ENCODE data around the gene ARID5B. TPM values are rescaled to one million over a fixed set of nuclear protein-coding genes. Genes with fewer than 3 reads are reported as not detected.

Gene ARID5B
- total RNA-seq, 1 experiment from 2014 or later = 0.04 TPM

DNA sequence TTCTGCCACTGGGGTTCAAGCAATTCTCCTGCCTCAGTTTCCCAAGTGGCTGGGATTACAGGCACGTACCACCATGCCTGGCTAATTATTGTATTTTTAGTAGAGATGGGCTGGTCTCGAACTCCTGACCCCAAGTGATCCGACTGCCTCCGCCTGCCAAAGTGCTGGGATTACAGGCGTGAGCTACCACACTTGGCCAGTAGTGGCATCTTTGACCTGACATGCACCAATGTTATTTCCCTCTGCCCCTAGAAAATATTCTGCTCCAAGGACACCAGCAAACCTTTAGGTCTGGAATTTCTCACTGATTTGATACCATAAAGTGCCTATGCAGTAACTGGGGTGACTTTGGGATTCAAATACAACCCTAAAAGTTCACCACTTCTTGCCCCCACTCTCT lies 179.4 kb downstream of the ARID5B start:
- WGBS (ENCODE audit: extremely low coverage, insufficient read length, low lambda C conversion rate) = no CpG with 5 or more reads among the region's 5 CpGs
- Histone ChIP-seq H4K91ac (ENCODE audit: insufficient read length, low read depth, low read length) (no peak overlapping the region), H4K5ac (ENCODE audit: insufficient read length, low read depth, low read length) (no peak overlapping the region), H3T11ph (ENCODE audit: low read length) (no peak overlapping the region), H3K4me2 (ENCODE audit: insufficient read depth, insufficient read length, low read length) (no peak overlapping the region), H3K9ac (ENCODE audit: extremely low read depth, insufficient read length, low read length) (no peak overlapping the region), H3K79me1 (ENCODE audit: insufficient read depth, low read depth, low read length, poor library complexity, severe bottlenecking) (no peaks in the 10 kb centered on the region), H3K18ac (ENCODE audit: insufficient read length, low read depth, low read length) (no peak overlapping the region), H3K4me1 (ENCODE audit: insufficient read depth, low read length) (no peaks in the 10 kb centered on the region), H4K8ac (replicated peaks; ENCODE audit: insufficient read length, low read depth, low read length) (no peak overlapping the region), H3K56ac (ENCODE audit: insufficient read length, low read depth, low read length) (no peak overlapping the region), H3K27ac (ENCODE audit: insufficient read length, low read depth, low read length) (no peak overlapping the region), H2AFZ (ENCODE audit: low read length) (no peak overlapping the region), H2BK20ac (ENCODE audit: low read depth, low read length, poor library complexity, severe bottlenecking) (no peak overlapping the region), H2BK15ac (ENCODE audit: low read depth, low read length) (no peak overlapping the region; the same call in 1 of the 2 replicates), H2AK5ac (ENCODE audit: insufficient read length, low read length) (no peak overlapping the region), H2BK5ac (ENCODE audit: insufficient read length, low read length) (no peak overlapping the region), H3K27me3 (ENCODE audit: insufficient read depth, low read length) (no peaks in the 10 kb centered on the region), H2BK12ac (ENCODE audit: insufficient read length, low read depth, low read length) (no peak overlapping the region), H3K9me3 (ENCODE audit: control insufficient read depth, low read depth, low read length) (no peaks in the 10 kb centered on the region), H3K79me2 (ENCODE audit: insufficient read depth, low read length) (no peaks in the 10 kb centered on the region), H2BK120ac (ENCODE audit: low read depth, low read length, poor library complexity, severe bottlenecking) (no peak overlapping the region), H4K20me1 (ENCODE audit: control insufficient read depth, insufficient read depth, insufficient read length) (no peaks in the 10 kb centered on the region), H3K14ac (ENCODE audit: insufficient read depth, low read length) (no peak overlapping the region), H3K4ac (ENCODE audit: low read depth, low read length) (no peak overlapping the region), H3K23me2 (ENCODE audit: insufficient read length, low read depth, low read length, poor library complexity, severe bottlenecking) (no peaks in the 10 kb centered on the region), H3K23ac (ENCODE audit: insufficient read length, low read depth, low read length) (no peak overlapping the region)
- Mint-ChIP-seq H3K27ac (no peak overlapping the region), H3K9me3 (no peaks in the 10 kb centered on the region), H3K27me3 (ENCODE audit: low read depth) (no peaks in the 10 kb centered on the region), H3K4me3 (no peak overlapping the region), H3K36me3 (ENCODE audit: insufficient read depth in 1 of 3, low read depth in 3 of 3) (no peaks in the 10 kb centered on the region), H3K4me1 (no peaks in the 10 kb centered on the region)
- DNase-seq = no peak
- TF ChIP-seq CTCF (conservative IDR thresholded peaks at IDR 0.05) = no peak; the same call in 2 of the 3 replicates
